ENCODE results near the gene TMEM98.

GRCh38 chr17:32993977-32994376, 66.0 kb downstream of the TMEM98 start:
- TF ChIP-seq CTCF (conservative IDR thresholded peaks at IDR 0.05 in 1 of 2, IDR thresholded peaks at IDR 0.05 in 1 of 2; ENCODE audit: extremely low read depth in 1 of 2, insufficient read depth in 1 of 2, low read depth in 1 of 2, low read length in 2 of 2): no peak
- TF ChIP-seq EZH2 (IDR thresholded peaks at IDR 0.05; ENCODE audit: borderline replicate concordance, low read length): no peak

All from mammary epithelial cell (primary cell).